CD4-positive, alpha-beta T cell treated with Interferon alpha-2 for 1 hour (primary cell): ENCODE measurements around the gene ABCG1.

ENCODE experiments used
- DNase-seq, 2 donors: peaks; one replicate each; pipeline ENCODE4 v3.0.0-alpha.2; 2020 to 2022

ABCG1 gene

DNA sequence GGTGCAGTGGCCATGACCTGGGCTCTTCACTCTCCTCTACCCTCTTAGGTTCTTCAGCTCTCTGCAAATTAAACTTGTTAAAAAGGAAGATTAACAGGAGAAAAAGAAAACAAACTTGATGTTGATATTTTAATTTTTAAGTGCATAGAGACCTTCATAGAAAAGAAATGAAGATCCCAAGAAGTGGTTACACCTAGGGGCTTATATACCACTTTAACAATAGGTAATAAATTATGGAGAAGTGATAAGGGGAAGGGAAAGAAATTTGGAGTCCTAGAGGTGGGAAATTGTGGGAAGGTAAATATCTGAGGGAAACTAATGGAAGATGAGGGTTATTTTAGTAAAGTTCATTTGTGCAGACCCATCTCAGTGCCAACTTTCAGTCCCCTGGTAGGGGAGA is 112.7 kb downstream of the ABCG1 start:
- no peak for DNase-seq

DNA sequence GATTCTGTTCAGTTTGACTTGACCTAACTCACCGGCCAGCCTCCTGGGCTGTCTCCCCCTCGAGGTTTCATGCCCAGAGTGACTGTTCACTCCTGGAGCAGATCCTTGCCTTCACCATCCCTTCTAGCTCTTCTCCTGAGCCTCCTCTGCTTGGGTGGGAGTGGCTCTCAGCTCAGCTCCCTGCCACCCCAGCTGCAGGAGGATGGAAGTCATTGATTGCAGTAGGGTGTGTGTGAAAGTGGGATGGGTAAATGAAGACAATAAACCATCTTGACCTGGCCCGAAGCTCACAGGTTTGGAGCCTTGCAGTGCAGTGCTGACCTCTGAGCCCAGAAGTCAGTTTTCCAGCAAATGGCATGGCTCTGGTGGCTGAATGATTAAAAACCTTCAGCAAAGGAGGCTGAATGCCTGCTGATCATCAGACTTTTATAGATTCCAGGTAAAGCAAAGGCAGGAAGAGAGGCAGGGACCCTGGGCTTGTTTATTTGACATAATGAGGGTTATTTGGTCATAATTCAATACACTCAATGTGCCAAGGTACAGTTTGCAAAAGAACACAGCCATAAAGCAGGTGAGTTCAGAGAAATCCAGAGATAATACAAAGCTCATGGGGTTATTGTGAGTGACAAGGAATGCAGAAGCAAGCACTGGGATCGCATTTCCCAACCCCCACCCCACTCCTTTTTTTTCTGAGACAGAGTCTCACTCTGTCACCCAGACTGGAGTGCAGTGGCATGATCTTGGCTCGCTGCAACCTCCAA is 113.8 kb downstream of the ABCG1 start:
- DNase-seq: no peak

DNA sequence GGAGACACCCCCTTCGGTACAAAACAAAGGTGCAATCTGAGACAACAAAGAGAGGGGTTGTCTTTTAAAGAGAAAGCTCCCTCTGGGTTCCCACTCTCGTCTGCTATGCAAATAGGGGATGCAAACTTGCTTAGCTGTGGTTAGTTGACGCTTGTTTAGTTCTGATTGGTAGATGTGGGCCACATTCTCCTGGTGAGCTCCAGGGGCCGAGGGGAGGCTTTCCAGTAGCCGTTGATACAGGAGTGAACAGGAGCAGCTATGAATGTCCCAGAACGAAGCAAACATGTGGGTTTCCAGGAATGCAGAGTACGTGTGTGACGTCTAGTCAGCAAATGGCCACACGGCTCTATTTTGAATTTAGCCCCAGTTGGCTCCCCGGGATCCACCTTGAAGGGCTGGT is 117.1 kb downstream of the ABCG1 start:
- no peak for DNase-seq

DNA sequence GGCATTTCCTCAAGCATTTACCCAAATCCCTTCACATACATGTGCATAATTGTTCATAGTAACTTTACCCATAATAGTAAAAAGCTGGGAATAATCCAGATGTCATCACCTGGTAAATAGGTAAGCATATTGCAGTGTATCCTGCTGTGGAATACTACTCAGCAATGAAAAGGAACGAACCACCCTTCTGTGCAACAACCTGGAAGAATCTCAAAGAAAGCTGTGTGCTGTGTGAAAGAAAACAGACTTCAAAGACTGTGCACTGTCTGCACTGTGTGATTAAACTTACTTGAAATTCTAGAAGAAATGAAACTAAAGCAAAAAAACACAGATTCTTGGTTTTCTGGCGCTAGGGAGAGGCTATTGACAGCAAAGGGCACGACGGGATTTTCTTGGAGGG is 118.3 kb downstream of the ABCG1 start:
- DNase-seq: no peak

DNA sequence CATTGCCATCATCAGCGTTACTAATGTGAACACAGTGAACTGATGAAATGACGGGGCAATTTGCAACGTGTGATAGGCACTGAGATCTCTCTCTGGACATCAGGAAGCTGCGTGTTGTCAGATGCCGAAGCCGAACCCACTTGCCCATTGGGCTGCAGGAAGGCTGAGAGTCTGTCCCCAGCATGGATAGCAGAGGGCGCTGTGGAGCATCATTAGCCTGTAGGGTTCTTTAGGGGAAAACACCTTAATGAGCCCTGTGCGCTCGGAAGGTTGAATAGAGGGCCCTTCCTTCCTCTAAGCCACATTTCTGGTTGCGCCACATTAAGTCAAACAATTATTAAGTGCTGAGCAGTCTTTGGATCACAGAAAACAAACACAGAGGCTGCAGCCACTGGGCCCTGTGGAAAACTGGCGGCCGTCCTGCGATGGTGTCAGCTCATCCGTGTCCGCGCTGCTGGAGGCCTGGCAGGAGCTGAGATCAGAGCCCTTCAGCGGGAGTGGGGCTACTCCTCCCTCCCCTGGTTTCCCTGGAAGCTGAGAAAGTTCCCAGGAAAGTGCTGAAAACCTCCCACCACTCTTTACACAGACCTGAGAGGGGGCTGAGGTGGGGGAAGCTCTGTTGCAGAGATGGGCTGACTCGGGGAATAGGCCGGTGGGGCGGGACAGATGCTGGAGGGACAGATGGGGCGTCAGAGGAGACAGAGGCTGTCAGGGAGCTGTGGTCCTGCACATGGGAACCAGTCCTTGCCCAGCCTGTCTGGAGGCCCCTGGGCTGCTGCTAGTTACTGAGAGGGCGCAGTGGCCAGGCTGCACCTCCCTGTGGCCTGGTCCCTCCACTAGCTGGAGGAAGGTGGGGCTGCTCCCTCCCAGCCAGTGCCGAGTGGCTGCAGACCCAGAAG is 119.1 kb downstream of the ABCG1 start:
- peak; percentile 82 to 85 for DNase-seq

DNA sequence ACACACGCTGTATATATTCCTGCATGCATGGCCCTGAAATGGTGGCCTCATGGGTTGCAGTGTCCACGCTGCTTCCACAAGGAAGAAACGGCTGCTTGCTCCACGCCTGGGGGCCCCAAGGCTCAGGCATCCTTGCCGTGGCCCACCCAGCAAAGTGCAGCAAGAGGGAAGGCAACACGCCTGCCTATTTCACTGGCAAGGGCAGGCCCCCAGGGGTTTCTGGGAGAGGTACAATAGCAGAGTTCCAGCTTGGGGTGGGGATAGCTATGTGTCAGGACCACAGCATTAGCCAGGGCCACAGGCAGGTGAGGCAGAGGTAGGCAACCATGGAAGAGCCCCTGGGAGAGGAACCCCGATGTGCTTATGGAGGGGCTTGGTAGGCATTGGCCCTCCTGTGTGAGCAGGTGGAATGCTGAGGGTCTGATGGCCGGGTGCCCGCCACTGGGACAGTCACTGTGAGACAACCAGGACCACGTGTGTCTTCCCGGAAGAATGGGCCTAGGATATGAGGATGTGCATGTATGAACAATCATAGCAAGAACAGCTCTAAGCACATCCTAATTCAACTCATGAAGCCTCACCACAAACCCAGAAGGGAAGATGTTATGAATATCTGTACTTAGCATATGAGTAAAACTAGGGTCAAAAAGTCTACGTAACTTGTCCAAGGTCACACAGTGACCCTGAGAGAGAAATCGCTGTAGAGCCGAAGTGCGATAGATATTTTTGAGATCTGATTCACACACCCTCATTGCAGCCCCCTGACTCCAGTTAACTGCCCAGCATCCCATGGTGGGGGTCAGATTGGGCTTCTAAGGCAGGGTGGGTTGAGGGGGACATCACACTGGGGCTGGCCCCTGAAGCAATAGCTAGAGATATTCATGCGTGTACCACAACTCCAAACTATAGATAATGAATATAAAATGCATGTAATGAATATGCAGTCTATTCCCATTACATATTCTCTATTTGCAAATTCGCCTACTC is 120.1 kb downstream of the ABCG1 start:
- no peak for DNase-seq

DNA sequence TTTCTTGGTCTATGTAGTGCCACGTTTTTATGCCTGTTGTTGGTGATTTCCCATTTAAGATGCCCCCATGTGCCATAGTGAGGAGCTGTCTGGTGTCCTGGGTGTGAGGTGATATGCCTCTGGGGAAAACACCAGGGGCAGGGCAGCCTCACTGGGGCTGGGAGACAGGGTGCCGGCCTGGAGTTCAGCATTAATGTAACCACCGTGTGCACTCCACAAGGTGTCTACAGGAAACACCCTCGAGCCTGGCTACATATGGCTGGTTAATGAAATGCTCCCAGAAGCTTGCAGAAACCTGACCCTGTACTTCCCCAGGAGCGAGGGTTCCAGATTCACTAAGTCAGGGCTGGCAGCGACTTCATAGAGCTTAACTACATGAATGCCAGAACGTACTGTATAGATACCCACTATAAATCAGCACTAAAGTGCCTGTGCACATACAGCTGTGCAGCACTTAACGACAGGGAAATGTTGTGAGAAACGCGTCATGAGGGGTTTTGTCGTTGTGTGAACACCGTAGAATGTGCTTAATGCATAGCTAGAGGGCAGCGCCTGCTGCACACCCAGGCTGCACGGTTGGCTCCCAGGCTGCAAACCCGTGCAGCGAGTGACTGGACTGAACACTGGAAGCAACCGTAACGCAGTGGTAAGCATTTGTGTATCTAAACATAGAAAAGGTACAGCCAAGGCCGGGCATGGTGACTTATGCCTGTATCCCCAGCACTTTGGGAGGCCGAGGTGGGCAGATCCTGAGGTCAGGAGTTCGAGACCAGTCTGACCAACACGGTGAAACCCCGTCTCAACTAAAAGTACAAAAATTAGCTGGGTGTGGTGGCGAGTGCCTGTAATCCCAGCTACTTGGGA is 121.5 kb downstream of the ABCG1 start:
- no peak for DNase-seq

DNA sequence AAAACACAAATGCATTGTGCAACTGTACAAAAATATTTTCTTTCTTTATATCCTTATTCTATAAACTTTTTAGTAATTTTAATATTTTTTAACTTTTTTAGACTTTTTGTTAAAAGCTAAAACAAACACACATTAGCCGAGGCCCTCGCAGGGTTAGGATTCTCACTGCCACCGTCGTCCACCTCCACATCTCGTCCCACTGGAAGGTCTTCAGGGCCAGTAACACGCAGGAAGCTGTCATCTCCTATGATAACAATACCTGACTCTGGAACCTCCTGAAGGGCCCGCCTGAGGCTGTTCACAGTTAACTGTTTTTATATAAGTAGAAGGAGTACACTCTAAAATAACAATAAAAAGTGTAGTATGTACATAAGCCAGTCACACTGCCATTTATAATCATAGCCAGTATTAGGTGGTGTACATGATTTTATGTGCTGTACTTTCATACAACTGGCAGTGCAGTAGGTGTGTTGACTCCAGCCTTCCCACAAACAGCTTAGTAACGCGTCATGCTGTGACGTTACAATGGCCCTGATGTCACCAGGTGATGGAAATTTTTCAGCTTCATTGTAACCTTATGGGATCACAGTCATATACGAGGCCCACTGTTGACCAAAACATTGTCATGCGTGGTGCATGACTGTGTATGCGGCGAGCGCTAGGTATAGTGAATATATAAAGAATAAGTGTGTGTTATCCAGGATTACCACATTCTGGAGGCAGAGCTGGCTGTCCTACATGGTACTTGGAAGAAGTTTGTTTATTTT is 123.0 kb downstream of the ABCG1 start:
- no peak for DNase-seq

DNA sequence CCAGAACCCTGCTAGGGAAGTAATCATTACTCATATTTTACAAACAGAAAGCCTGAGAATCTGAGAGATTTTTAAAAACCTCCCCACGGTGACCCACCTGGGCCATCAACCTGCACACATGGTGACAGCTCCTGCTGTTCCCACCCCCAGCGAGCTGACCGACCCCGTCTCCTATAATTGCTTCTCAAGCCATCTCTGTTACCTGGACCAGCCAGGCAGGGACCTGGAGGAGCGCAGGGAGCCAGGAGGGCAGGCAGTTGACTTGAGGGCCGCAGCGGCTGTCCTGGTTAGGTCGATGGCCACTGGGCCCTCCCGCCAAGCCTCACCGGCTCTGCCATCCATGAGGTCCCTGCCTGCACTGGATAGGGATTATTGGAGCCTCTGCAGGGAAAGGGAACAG is 124.2 kb downstream of the ABCG1 start:
- DNase-seq: no peak

DNA sequence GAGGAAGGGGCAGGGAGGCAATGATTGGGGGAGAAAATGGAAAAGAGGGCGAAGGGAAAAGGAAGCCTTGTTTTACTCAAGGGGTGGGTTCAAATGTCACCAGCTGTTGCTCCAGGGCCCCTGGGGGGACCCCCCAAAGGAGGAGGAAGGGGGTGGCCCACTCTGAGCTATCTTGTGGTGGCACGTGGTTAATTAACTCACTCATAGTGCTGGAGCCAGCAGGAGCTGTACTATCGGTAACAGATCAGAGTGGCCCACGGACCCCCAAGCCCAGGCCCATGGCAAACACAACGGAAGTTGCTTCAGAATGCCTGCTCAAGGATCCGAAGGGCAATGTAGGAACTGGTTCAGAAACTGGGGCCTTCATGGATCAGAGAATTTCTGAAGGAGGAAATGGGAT is 124.6 kb downstream of the ABCG1 start:
- DNase-seq: no peak

DNA sequence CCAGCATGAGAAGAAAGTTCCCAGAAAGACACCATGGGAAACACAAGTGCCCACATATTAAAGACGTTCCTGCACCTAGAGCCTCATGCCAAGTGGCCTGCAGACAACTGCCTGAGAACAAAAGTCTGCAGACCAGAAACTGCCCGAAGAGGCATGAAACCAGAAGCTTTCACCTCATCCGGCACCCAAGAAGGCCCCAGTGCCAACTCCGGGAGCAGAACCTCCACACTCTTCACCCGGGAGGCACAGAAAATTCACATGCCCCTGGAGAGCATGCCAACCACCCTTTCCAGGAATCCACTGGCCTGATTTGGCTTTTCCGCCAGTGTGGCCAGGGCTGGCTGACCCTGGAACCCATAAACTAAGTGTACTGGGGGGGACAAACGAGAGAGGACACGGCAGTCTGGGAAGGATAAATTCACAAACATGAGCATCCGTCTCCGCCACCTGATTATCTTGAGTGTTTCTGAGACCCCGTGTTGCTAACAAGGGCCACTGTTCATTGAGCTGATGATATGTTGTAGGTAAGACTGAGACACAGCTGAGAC is 125.1 kb downstream of the ABCG1 start:
- DNase-seq: no peak

DNA sequence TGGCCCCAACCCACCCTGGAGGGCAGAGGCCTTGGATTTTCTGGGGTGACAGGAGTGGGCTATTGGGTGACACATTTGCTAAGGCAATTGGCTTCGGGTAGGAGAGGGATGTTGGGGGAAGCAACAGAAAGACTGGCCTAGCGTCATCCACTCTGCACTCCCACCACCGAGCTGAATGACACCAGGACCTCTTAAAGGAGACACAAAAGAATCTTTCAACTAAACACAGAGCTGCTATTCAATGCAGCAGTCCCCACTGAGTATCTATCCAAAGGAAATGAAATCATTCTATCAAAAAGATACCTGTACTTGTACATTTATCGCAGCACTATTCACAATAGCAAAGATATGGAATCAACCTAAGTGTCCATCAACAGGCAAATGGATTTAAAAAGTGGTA is 125.7 kb downstream of the ABCG1 start:
- DNase-seq: no peak

DNA sequence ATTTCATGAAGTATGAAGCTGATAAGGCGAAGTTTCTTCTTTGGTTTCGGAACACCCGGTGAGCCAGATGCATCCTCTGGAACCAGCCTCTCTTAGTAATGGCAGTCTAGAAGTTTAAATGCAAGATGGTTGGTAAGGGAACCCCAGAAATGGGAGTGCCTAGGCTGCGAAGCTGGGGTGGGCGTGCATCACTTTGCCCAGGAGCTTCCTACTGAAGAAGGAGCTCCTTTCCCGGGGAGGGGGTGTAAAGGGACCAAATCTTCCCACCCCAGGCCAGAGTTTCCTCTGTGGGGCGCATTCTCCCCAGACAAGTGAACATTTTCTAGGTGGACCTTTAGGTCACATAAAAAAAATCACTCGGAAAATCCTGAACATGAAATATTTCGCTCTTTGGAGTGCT is 127.5 kb downstream of the ABCG1 start:
- DNase-seq: no peak
